ENCODE results near the gene MEP1B. TPM values are rescaled to one million over a fixed set of nuclear protein-coding genes. Genes with fewer than 3 reads are reported as not detected.
"Not testable (repeated sequence)": the region's sequence is repeated elsewhere in the genome, so short reads cannot be mapped to it uniquely, and the experiment has no call there.

MEP1B gene
- total and polyA plus RNA-seq, 5 experiments from 2014 or later: 0.30 TPM; not detected in 4

DNA sequence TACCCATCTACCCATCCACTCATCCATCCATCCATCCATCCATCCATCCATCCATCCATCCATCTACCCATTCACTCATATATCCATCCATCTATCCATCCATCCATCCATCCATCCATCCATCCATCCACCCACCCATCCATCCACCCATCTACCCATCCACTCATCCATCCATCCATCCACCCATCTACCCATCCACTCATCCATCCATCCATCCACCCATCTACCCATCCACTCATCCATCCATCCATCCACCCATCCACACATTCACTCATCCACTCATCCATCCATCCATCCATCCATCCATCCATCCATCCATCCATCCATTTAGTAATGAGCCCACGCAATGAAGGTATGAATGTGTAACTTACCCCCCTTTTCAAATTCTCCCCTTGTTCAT, 13.1 kb upstream of the MEP1B start:
- H3K27ac Mint-ChIP-seq, ATAC-seq, H3K36me3 Mint-ChIP-seq, H3K4me3 Mint-ChIP-seq, H3K9me3 Mint-ChIP-seq, H3K4me1 Mint-ChIP-seq, DNase-seq, H3K27me3 Mint-ChIP-seq, POLR2A ChIA-PET: not testable (repeated sequence)

DNA sequence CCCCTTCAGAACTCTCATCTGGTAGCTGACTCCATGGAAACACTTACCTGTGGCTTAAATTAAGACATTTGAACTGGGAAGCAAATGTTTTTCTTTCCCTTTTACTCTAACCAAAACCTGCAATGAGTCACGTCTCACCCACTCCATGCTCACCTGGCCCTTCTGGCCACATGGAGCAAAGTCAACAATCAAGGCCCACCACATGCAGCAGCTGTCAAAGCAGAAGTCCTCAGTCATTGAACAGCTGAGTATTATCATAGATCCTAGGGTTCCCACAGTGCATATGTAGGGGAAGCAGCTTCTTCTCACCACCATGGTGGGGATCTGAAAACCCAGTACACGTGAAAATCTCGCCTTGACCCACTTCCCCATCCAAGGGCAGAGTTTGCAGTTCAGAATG, 12.3 kb upstream of the MEP1B start:
- H3K4me1 Mint-ChIP-seq: no peaks in the 10 kb centered on the region
- no peak overlapping the region for H3K27ac Mint-ChIP-seq
- no peak for ATAC-seq
- H3K9me3 Mint-ChIP-seq: peaks cover 0 to 4% (median 0%) of the 10 kb centered on the region in 9 donors
- peaks cover 0 to 10% (median 1%) of the 10 kb centered on the region in 5 donors for H3K27me3 Mint-ChIP-seq
- DNase-seq: no peak
- no peak overlapping the region for H3K4me3 Mint-ChIP-seq
- H3K36me3 Mint-ChIP-seq: no peaks in the 10 kb centered on the region
- POLR2A ChIA-PET: no interaction called here

DNA sequence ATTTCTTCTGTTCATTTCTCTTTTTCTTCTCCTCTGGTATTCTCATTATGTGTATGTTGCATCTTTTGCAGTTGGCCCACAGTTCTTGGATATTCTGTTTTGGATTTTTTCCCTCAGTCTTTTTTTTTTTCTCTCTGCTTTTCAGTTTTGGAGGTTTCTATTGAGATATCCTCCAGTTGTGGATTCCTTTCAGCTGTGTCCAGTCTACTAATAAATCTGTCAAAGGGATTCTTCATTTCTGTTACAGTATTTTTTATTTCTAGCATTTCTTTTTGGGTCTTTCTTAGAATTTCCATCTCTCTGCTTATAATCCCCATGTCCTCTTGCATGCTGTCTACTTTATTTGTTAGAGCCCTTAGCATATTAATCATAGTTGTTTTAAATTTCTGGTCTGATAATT, 6.3 kb upstream of the MEP1B start:
- peaks cover 0 to 30% (median 13%) of the 10 kb centered on the region in 3 donors for H3K36me3 Mint-ChIP-seq
- H3K27ac Mint-ChIP-seq: no peak overlapping the region
- POLR2A ChIA-PET: no interaction called here
- DNase-seq (no peak), ATAC-seq (no peak)
- H3K27me3 Mint-ChIP-seq: peaks cover 6 to 19% (median 7%) of the 10 kb centered on the region in 5 donors
- H3K9me3 Mint-ChIP-seq: peaks cover 7 to 38% (median 18%) of the 10 kb centered on the region in 9 donors
- H3K4me3 Mint-ChIP-seq: no peak overlapping the region
- H3K4me1 Mint-ChIP-seq: no peaks in the 10 kb centered on the region

DNA sequence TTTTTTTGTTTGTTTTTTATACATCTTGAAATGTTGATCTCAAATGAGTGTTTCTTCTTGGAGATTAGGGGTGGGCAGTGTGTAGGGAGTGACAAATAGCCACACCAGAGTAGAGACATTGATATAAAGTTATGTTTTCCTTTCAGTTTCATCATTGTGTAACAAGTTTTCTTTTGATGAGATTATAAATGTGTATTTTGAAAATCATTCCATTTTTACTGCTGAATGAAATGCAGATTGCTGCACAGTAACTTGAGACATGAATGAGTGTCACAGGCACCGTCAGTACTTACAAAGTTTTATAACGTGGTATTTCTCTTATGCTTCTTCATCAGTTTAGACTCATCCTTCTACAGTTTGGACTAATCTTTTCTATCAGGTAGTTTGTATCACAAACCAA, 370 bp downstream of the MEP1B start:
- no peak overlapping the region for H3K27ac Mint-ChIP-seq
- ATAC-seq (no peak), DNase-seq (no peak)
- peaks cover 0 to 11% (median 8%) of the 10 kb centered on the region in 3 donors for H3K36me3 Mint-ChIP-seq
- no peak overlapping the region for H3K4me3 Mint-ChIP-seq
- H3K27me3 Mint-ChIP-seq: peaks cover 9 to 27% (median 11%) of the 10 kb centered on the region in 5 donors
- POLR2A ChIA-PET: no interaction called here
- H3K9me3 Mint-ChIP-seq: peaks cover 0 to 12% (median 5%) of the 10 kb centered on the region in 9 donors
- no peaks in the 10 kb centered on the region for H3K4me1 Mint-ChIP-seq

DNA sequence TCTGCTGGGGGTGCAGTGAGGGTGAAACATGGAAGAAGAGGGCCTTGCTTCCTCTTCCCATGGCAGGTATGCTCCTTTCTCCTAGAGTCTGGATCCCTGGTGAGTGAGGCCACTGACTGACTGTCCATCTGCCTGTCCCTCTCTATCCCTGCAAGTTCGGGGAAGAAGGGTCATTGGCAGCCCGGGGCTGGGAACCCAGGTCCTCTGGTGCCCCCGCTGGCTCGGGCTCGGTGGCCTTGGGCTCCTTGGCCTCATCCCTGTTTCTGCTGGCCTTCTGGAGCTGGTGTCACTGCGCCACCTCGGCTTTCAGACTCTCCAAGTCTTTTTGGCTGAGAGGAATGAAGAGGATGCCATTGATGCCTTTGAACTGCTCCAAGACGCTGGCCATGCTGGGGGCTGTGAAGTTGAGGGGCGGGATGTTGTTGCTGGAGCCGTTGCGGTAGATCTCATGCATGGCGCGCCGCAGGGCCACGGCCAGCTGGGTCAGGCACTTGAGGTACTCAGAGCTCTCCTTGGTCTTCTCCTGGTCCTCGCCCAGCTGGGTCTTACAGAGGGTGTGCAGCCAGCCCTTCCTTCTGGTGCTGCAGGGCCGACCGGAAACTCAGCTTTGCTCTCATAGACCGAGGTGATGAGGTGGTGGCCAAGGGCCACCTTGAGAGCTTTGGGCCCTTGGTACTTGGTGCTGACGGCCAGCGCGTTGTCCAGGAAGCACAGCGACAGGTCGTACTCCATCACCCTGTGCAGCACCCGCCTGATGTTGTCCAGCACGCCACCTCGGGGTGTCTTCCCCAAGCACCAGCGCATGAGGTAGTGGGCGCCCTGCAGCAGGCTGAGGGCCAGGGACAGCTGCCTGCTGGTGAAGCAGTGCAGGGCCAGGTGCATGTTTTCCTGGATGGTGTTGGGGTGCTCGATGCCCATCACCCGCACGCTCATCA, 6.3 kb downstream of the MEP1B start:
- H3K4me1 Mint-ChIP-seq: no peaks in the 10 kb centered on the region
- H3K9me3 Mint-ChIP-seq: no peaks in the 10 kb centered on the region
- no peak overlapping the region for H3K27ac Mint-ChIP-seq
- POLR2A ChIA-PET: no interaction called here
- DNase-seq: no peak
- H3K4me3 Mint-ChIP-seq: no peak overlapping the region
- no peaks in the 10 kb centered on the region for H3K36me3 Mint-ChIP-seq
- H3K27me3 Mint-ChIP-seq: peaks cover 0 to 2% (median 0%) of the 10 kb centered on the region in 5 donors
- no peak for ATAC-seq

DNA sequence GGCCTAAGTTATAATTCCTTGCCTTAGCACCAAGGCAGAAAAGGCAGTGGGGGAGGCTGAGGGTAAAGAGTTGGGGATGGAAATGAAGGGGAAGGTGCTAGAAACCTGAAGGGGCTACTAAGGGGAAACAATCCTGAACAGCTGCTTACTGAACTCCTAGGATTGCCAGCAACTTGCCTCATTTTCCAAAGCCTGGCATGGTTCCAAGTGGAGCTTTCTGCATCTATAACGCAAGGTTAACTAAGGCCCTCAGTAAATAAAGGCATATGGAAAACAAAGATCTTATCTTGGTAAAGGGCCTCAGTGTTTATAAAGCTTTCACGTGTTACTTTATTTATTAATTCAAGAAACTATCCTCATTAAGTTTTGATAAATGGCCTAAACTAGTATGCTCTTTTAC, 10.9 kb downstream of the MEP1B start:
- Mint-ChIP-seq H3K27me3 (peaks cover 0 to 2% (median 0%) of the 10 kb centered on the region in 5 donors), H3K27ac (no peak overlapping the region), H3K4me1 (no peaks in the 10 kb centered on the region), H3K9me3 (no peaks in the 10 kb centered on the region), H3K4me3 (no peak overlapping the region), H3K36me3 (no peaks in the 10 kb centered on the region)
- DNase-seq (no peak), ATAC-seq (no peak)
- POLR2A ChIA-PET: no interaction called here

DNA sequence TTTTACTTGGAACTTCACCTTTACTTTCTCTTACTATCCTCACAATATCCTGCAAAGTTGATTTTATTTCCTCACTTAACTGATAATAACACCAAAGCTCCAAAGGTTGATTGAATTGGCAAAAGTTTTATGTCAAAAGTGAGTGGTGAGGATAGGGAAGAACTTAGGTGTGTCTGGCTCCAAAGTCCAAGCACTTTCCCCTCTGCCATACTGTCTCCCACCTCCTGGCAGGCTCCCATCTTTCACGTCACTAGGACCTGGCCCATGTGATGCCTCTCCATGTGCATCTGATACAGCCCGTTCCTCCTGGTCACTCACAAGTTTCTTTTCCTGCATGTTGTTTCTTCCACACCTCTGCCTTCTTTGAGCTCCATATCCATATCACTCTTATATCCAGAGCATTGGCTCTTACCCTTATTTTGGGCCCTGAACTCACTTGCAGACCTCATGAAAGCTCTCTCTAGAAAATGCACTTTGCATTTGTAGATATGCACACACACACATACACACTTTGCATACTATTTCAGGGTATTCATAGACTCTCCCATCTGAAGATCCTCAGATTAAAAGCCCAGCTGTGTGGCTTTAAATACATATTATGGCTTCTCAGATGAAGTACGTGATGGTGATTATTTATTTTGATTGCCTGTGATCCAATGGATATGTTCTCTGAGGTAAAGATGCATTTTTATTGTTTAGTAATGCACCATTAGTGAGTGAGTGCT, 12.3 kb downstream of the MEP1B start:
- Mint-ChIP-seq H3K4me1 (no peaks in the 10 kb centered on the region), H3K27me3 (peaks cover 0 to 3% (median 0%) of the 10 kb centered on the region in 5 donors), H3K4me3 (no peak overlapping the region), H3K27ac (no peak overlapping the region), H3K36me3 (no peaks in the 10 kb centered on the region), H3K9me3 (no peaks in the 10 kb centered on the region)
- POLR2A ChIA-PET: no interaction called here
- ATAC-seq (no peak), DNase-seq (no peak)

DNA sequence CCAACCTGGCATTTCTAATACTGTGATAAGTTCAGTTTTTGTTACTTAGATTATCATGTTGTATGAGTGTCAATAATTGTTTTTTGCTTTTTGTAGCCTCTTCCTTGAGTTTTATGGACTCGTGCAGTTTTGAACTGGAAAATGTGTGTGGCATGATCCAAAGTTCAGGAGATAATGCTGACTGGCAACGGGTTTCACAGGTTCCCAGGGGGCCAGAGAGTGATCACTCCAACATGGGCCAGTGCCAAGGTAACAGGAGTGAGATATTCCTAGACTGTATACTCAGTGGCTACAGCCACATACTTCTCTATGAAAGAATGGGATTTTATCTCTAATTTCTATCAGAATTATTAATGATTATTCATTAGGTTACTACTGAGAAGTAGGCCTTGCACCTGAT, 18.2 kb downstream of the MEP1B start:
- no peak overlapping the region for H3K27ac Mint-ChIP-seq
- POLR2A ChIA-PET: no interaction called here
- no peak overlapping the region for H3K4me3 Mint-ChIP-seq
- no peaks in the 10 kb centered on the region for H3K4me1 Mint-ChIP-seq
- H3K36me3 Mint-ChIP-seq: no peaks in the 10 kb centered on the region
- ATAC-seq (no peak), DNase-seq (no peak)
- no peaks in the 10 kb centered on the region for H3K9me3 Mint-ChIP-seq
- H3K27me3 Mint-ChIP-seq: peaks cover 0 to 3% (median 0%) of the 10 kb centered on the region in 5 donors

DNA sequence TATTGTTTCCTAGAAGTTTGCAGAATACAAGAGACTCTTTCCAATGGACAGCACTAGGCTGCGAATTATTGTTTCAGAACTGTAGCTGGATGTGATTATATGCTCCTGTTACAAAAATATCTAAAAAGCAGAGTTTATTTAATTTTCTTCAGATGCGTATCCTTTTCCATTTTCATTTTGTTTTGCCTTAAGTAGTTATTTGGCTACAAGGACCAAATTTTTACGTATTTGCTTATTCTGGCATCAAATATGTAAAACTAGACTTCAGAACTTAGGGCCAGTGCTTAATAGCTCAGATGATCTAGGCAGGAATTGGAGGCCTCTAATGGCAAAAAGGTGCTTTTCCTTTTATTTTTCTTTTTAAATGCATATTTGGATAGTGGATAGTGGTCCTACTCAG, 18.7 kb downstream of the MEP1B start:
- no peak overlapping the region for H3K27ac Mint-ChIP-seq
- H3K27me3 Mint-ChIP-seq: peaks cover 0 to 3% (median 0%) of the 10 kb centered on the region in 5 donors
- H3K4me1 Mint-ChIP-seq: no peaks in the 10 kb centered on the region
- POLR2A ChIA-PET: no interaction called here
- no peaks in the 10 kb centered on the region for H3K36me3 Mint-ChIP-seq
- H3K9me3 Mint-ChIP-seq: no peaks in the 10 kb centered on the region
- no peak overlapping the region for H3K4me3 Mint-ChIP-seq
- DNase-seq (no peak), ATAC-seq (no peak)

DNA sequence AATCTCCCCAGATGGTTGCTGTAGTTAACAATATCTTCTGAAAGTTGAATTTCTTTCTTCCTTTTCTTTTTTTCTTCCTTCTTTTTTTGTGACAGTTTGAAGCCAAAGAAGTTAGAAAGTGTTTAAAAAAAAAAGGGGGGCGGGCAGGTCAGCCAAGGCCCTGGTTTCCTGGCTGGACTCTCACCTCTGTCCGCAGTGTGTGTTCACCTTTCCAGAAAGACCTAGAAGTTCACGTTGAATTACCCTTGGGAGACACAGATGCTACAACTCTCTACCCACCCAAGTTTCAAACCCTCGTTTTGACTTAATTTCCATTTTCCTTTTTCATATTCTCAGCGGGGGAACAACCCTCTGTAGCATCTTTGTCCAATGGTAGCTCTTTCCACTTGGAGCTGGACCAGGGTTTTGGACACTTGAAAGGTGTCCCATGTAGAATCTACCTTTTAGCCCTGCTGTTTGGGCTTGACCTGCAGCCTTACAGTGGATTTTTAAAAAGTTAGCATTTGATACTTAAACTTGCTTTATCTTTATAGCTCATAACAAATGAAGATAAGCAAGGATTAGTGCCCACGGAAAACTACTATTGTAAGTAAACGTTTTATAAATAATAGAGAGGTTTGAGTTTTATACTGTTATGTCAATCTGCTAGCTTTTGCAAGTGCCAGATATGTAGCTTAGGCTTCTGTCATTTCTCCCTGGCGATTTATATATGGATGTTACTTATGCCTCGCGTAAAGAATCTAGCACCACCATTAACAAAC, 20.0 kb downstream of the MEP1B start:
- POLR2A ChIA-PET: no interaction called here
- no peak for ATAC-seq
- H3K27ac Mint-ChIP-seq: no peak overlapping the region
- H3K4me1 Mint-ChIP-seq: no peaks in the 10 kb centered on the region
- H3K4me3 Mint-ChIP-seq: no peak overlapping the region
- peaks cover 0 to 3% (median 0%) of the 10 kb centered on the region in 5 donors for H3K27me3 Mint-ChIP-seq
- H3K36me3 Mint-ChIP-seq: no peaks in the 10 kb centered on the region
- no peaks in the 10 kb centered on the region for H3K9me3 Mint-ChIP-seq
- no peak for DNase-seq

DNA sequence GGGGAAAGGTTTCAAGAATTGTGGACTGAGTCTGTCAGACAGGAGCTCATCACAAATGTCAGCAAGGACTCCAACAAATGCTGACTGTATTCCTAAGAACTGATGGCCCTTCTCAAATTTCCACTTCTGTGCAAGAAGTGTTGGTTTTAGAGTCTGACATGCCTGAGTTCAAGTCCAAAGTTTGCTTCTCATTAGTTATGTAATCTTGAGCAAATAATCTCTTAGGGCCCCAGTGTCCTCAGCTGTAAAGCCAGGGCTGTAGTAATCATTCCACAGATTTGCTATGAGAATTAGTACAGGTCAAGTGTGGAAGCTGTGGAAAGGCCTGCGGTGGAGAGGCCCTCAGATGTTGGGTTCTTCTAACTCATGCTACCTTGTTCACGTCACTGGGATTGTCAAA, 23.9 kb downstream of the MEP1B start:
- Mint-ChIP-seq H3K27me3 (peaks cover 0 to 2% (median 0%) of the 10 kb centered on the region in 5 donors), H3K4me3 (no peak overlapping the region), H3K36me3 (no peaks in the 10 kb centered on the region), H3K27ac (no peak overlapping the region), H3K9me3 (no peaks in the 10 kb centered on the region), H3K4me1 (no peaks in the 10 kb centered on the region)
- ATAC-seq (no peak), DNase-seq (no peak)
- POLR2A ChIA-PET: no interaction called here

DNA sequence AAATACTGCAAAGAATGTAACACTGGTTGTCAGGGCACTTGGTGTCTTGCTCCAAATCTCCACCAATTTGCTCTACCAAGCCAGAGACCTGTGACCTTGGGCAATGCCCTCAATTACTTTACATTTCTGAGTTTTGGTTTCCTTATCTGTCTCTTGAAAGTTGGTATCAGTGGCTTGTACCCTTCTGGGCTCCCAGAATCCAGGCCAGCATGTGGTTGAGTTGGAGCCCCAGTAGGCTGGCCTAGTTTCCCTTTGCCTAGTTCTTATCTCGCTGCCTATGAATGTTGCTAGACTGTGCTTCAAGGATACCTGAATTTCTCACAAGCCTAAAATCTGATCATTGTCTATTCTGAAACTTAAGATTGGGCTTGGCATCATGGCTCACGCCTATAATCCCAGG, 26.6 kb downstream of the MEP1B start:
- Mint-ChIP-seq H3K4me1 (no peaks in the 10 kb centered on the region), H3K27ac (no peak overlapping the region), H3K27me3 (peaks cover 0 to 5% (median 0%) of the 10 kb centered on the region in 5 donors), H3K9me3 (no peaks in the 10 kb centered on the region), H3K36me3 (no peaks in the 10 kb centered on the region), H3K4me3 (no peak overlapping the region)
- ATAC-seq (no peak), DNase-seq (no peak)
- POLR2A ChIA-PET: no interaction called here
